Urinary bladder (tissue), 4 donors: ENCODE measurements around the gene KDM2B. TPM values are rescaled to one million over a fixed set of nuclear protein-coding genes. Genes with fewer than 3 reads are reported as not detected.

Experiments used
- DNase-seq: peaks from one replicate; pipeline ENCODE4 v3.0.0-alpha.2; 2015; ENCODE audit errors: extremely low spot score
- H3K27ac ChIP-seq: one replicate; pipeline ENCODE4 v1.5.1; 2013; ENCODE audit warnings: low read depth, mild to moderate bottlenecking, moderate library complexity
- H3K36me3 ChIP-seq: one replicate; pipeline ENCODE4 v1.6.1; 2013; ENCODE audit warnings: mild to moderate bottlenecking, moderate library complexity; ENCODE audit not compliant: insufficient read depth
- H3K4me1 ChIP-seq: one replicate; pipeline ENCODE4 v1.6.1; 2013; ENCODE audit warnings: mild to moderate bottlenecking, moderate library complexity; ENCODE audit not compliant: insufficient read depth
- H3K4me3 ChIP-seq: one replicate; pipeline ENCODE4 v1.5.1; 2013; ENCODE audit warnings: low read depth, low read length
- WGBS: extraction: QIAGEN DNeasy Blood & Tissue Kit; methylation state at CpG from one replicate; pipeline ENCODE4 v1.1.7; 2013; 5-methylcytosine and 5-hydroxymethylcytosine counted together
- polyA plus RNA-seq: library from polyadenylated mRNA; stranded (reverse); fragments of 200-250 nt; gene quantifications from one replicate; pipeline ENCODE4 v1.2.3, GENCODE V29; 2013
- total RNA-seq: library from RNA; depleted of rRNA; stranded (reverse); fragments of >200 nt; gene quantifications from one replicate; pipeline ENCODE4 v1.2.3, GENCODE V29; 2014
- donor health status: healthy with polysubstance abuse.
- donor health status: healthy.

The KDM2B gene
- total and polyA plus RNA-seq, 2 donors: 18.7 to 23.3 TPM

GRCh38 chr12:121561009-121561395, 19.8 kb downstream of the KDM2B start:
- no peak overlapping the region for H3K27ac ChIP-seq
- no peaks in the 10 kb centered on the region for H3K36me3 ChIP-seq
- no peaks in the 10 kb centered on the region for H3K4me1 ChIP-seq
- DNase-seq: no peak
- H3K4me3 ChIP-seq: no peak overlapping the region
- WGBS: 78% methylated on average over 16 of the region's 16 CpGs

GRCh38 chr12:121560392-121561008, 20.3 kb downstream of the KDM2B start:
- WGBS: 86% methylated on average over 8 of the region's 8 CpGs
- Histone ChIP-seq H3K36me3 (no peaks in the 10 kb centered on the region), H3K27ac (no peak overlapping the region), H3K4me3 (no peak overlapping the region), H3K4me1 (no peaks in the 10 kb centered on the region)
- no peak for DNase-seq

- 94% methylated on average over 7 of the region's 7 CpGs for WGBS
- Histone ChIP-seq H3K36me3 (no peaks in the 10 kb centered on the region), H3K27ac (no peak overlapping the region), H3K4me3 (no peak overlapping the region), H3K4me1 (no peaks in the 10 kb centered on the region)
- no peak for DNase-seq
Measured at GRCh38 chr12:121558956-121559355, 21.9 kb downstream of the KDM2B start.

GRCh38 chr12:121550974-121551634, 29.7 kb downstream of the KDM2B start:
- Histone ChIP-seq H3K36me3 (no peaks in the 10 kb centered on the region), H3K27ac (no peak overlapping the region), H3K4me3 (no peak overlapping the region), H3K4me1 (no peaks in the 10 kb centered on the region)
- 84% methylated on average over 13 of the region's 13 CpGs for WGBS
- no peak for DNase-seq

GRCh38 chr12:121549075-121549474, 31.7 kb downstream of the KDM2B start:
- whole genome bisulfite sequencing: 97% methylated on average over 7 of the region's 7 CpGs
- no peaks in the 10 kb centered on the region for H3K4me1 ChIP-seq
- no peaks in the 10 kb centered on the region for H3K36me3 ChIP-seq
- no peak overlapping the region for H3K4me3 ChIP-seq
- DNase-seq: no peak
- H3K27ac ChIP-seq: no peak overlapping the region

GRCh38 chr12:121545480-121545879, 35.3 kb downstream of the KDM2B start:
- no peak overlapping the region for H3K4me3 ChIP-seq
- WGBS: 95% methylated on average over 6 of the region's 6 CpGs

GRCh38 chr12:121543786-121544185, 37.0 kb downstream of the KDM2B start:
- Histone ChIP-seq H3K36me3 (no peaks in the 10 kb centered on the region), H3K27ac (no peak overlapping the region), H3K4me1 (no peaks in the 10 kb centered on the region), H3K4me3 (no peak overlapping the region)
- 91% methylated on average over 8 of the region's 8 CpGs for WGBS
- no peak for DNase-seq

More at GRCh38 chr12:121545480-121545879, 35.3 kb downstream of the KDM2B start:
- no peak overlapping the region for H3K27ac ChIP-seq
- H3K36me3 ChIP-seq: no peaks in the 10 kb centered on the region
- DNase-seq: no peak
- H3K4me1 ChIP-seq: no peaks in the 10 kb centered on the region

GRCh38 chr12:121539908-121540307, 40.9 kb downstream of the KDM2B start:
- DNase-seq: no peak
- Histone ChIP-seq H3K36me3 (no peaks in the 10 kb centered on the region), H3K4me1 (peaks cover 2% of the 10 kb centered on the region), H3K4me3 (no peak overlapping the region), H3K27ac (no peak overlapping the region)
- 97% methylated on average over 6 of the region's 6 CpGs for WGBS

GRCh38 chr12:121538699-121539061, 42.1 kb downstream of the KDM2B start:
- no peak for DNase-seq
- no peak overlapping the region for H3K4me3 ChIP-seq
- no peaks in the 10 kb centered on the region for H3K36me3 ChIP-seq
- 75% methylated on average over 5 of the region's 5 CpGs for WGBS
- H3K4me1 ChIP-seq: peaks cover 2% of the 10 kb centered on the region
- H3K27ac ChIP-seq: no peak overlapping the region

- DNase-seq: no peak
- peak overlapping the region; percentile 61 for H3K4me3 ChIP-seq
- H3K36me3 ChIP-seq: no peaks in the 10 kb centered on the region
- H3K27ac ChIP-seq: peak overlapping the region; percentile 18
- WGBS: 4% methylated on average over 83 of the region's 83 CpGs
- peaks cover 2% of the 10 kb centered on the region for H3K4me1 ChIP-seq
Measured at GRCh38 chr12:121537814-121538698, 42.8 kb downstream of the KDM2B start.

- Histone ChIP-seq H3K27ac (peak overlapping the region; percentile 81), H3K36me3 (no peaks in the 10 kb centered on the region), H3K4me1 (peaks cover 2% of the 10 kb centered on the region), H3K4me3 (peak overlapping the region; percentile 61)
- under 1% methylated on average over 73 of the region's 73 CpGs for WGBS
- peak; percentile 62 for DNase-seq
Measured at GRCh38 chr12:121536899-121537813, 43.7 kb downstream of the KDM2B start.

GRCh38 chr12:121536054-121536898, 44.5 kb downstream of the KDM2B start:
- DNase-seq: peak; percentile 76
- peaks cover 2% of the 10 kb centered on the region for H3K4me1 ChIP-seq
- WGBS: 5% methylated on average over 36 of the region's 36 CpGs

More at GRCh38 chr12:121536054-121536898, 44.5 kb downstream of the KDM2B start:
- Histone ChIP-seq H3K36me3 (no peaks in the 10 kb centered on the region), H3K27ac (peak overlapping the region; percentile 81), H3K4me3 (peak overlapping the region; percentile 61)
